ENCODE data around the gene EPHA10. TPM values are rescaled to one million over a fixed set of nuclear protein-coding genes. Genes with fewer than 3 reads are reported as not detected.

EPHA10 gene
- total RNA-seq, 1 donor from 2014 or later, result not detected

GRCh38 chr1:37726751-37727585, 38.0 kb downstream of the EPHA10 start:
- H3K27ac Mint-ChIP-seq (ENCODE audit: unreplicated experiment), result no peak overlapping the region
- no peak overlapping the region for H2AFZ ChIP-seq (ENCODE audit: low read depth, low read length)
- H3K27me3 ChIP-seq (ENCODE audit: insufficient read depth, low read length), result peaks cover 22% of the 10 kb centered on the region
- FAIRE-seq, result no peak
- no peaks in the 10 kb centered on the region for H3K9me3 ChIP-seq (ENCODE audit: insufficient read depth, low read depth, low read length)
- H3K4me1 Mint-ChIP-seq (ENCODE audit: low read depth, unreplicated experiment), result peaks cover 3% of the 10 kb centered on the region
- peaks cover 2% of the 10 kb centered on the region for H3K36me3 Mint-ChIP-seq (ENCODE audit: low read depth, unreplicated experiment)
- no peaks in the 10 kb centered on the region for H3K79me2 ChIP-seq (ENCODE audit: insufficient read depth, low read length)
- no peaks in the 10 kb centered on the region for H3K4me1 ChIP-seq (ENCODE audit: insufficient read depth, low read length)
- no peak overlapping the region for H3K4me2 ChIP-seq (ENCODE audit: low read length)
- H3K9me3 Mint-ChIP-seq (ENCODE audit: unreplicated experiment), result no peaks in the 10 kb centered on the region
- TF ChIP-seq EZH2 (IDR thresholded peaks at IDR 0.05; ENCODE audit: insufficient read depth, low read length) (no peak), CTCF (IDR thresholded peaks at IDR 0.05; ENCODE audit: insufficient read depth, low read depth, low read length) (no peak)
- no peak overlapping the region for H3K4me3 ChIP-seq (ENCODE audit: insufficient read depth, low read depth, low read length)
- no peak overlapping the region for H3K4me3 Mint-ChIP-seq (ENCODE audit: unreplicated experiment)
- no peaks in the 10 kb centered on the region for H4K20me1 ChIP-seq (ENCODE audit: insufficient read depth, low read length)
- no peak overlapping the region for H3K9ac ChIP-seq (ENCODE audit: low read length)
- H3K27ac ChIP-seq (ENCODE audit: low read depth, low read length), result no peak overlapping the region
- no peaks in the 10 kb centered on the region for H3K36me3 ChIP-seq (ENCODE audit: insufficient read depth, low read length)
- H3K27me3 Mint-ChIP-seq (ENCODE audit: low read depth, unreplicated experiment), result peaks cover 81% of the 10 kb centered on the region
- DNase-seq (ENCODE audit: low read depth), result no peak

GRCh38 chr1:37725851-37726613, 38.9 kb downstream of the EPHA10 start:
- no peaks in the 10 kb centered on the region for H4K20me1 ChIP-seq (ENCODE audit: insufficient read depth, low read length)
- Mint-ChIP-seq H3K9me3 (ENCODE audit: unreplicated experiment) (no peaks in the 10 kb centered on the region), H3K27ac (ENCODE audit: unreplicated experiment) (no peak overlapping the region), H3K27me3 (ENCODE audit: low read depth, unreplicated experiment) (peaks cover 73% of the 10 kb centered on the region), H3K4me1 (ENCODE audit: low read depth, unreplicated experiment) (peaks cover 3% of the 10 kb centered on the region), H3K4me3 (ENCODE audit: unreplicated experiment) (no peak overlapping the region), H3K36me3 (ENCODE audit: low read depth, unreplicated experiment) (peaks cover 2% of the 10 kb centered on the region)
- FAIRE-seq, result no peak
- DNase-seq (ENCODE audit: low read depth), result no peak
- H3K4me1 ChIP-seq (ENCODE audit: insufficient read depth, low read length), result no peaks in the 10 kb centered on the region
- no peak overlapping the region for H2AFZ ChIP-seq (ENCODE audit: low read depth, low read length)
- no peaks in the 10 kb centered on the region for H3K79me2 ChIP-seq (ENCODE audit: insufficient read depth, low read length)
- H3K36me3 ChIP-seq (ENCODE audit: insufficient read depth, low read length), result no peaks in the 10 kb centered on the region
- no peak overlapping the region for H3K4me2 ChIP-seq (ENCODE audit: low read length)
- no peak overlapping the region for H3K9ac ChIP-seq (ENCODE audit: low read length)
- no peak overlapping the region for H3K27ac ChIP-seq (ENCODE audit: low read depth, low read length)
- peaks cover 20% of the 10 kb centered on the region for H3K27me3 ChIP-seq (ENCODE audit: insufficient read depth, low read length)
- no peak overlapping the region for H3K4me3 ChIP-seq (ENCODE audit: insufficient read depth, low read depth, low read length)
- no peaks in the 10 kb centered on the region for H3K9me3 ChIP-seq (ENCODE audit: insufficient read depth, low read depth, low read length)
- TF ChIP-seq CTCF (IDR thresholded peaks at IDR 0.05; ENCODE audit: insufficient read depth, low read depth, low read length) (no peak), EZH2 (IDR thresholded peaks at IDR 0.05; ENCODE audit: insufficient read depth, low read length) (no peak)
